ENCODE data around the gene RANGAP1. TPM values are rescaled to one million over a fixed set of nuclear protein-coding genes. Genes with fewer than 3 reads are reported as not detected.

The RANGAP1 gene
- total RNA-seq, 1 donor from 2014 or later: 80.8 TPM

- DNase-seq: no peak
- Mint-ChIP-seq H3K4me1 (ENCODE audit: low read depth, unreplicated experiment) (peaks cover 8% of the 10 kb centered on the region), H3K4me3 (ENCODE audit: unreplicated experiment) (no peak overlapping the region), H3K36me3 (ENCODE audit: unreplicated experiment) (peaks cover 4% of the 10 kb centered on the region), H3K27ac (ENCODE audit: unreplicated experiment) (no peak overlapping the region), H3K27me3 (ENCODE audit: unreplicated experiment) (no peaks in the 10 kb centered on the region), H3K9me3 (ENCODE audit: unreplicated experiment) (no peaks in the 10 kb centered on the region)
- TF ChIP-seq, protein P1, sequence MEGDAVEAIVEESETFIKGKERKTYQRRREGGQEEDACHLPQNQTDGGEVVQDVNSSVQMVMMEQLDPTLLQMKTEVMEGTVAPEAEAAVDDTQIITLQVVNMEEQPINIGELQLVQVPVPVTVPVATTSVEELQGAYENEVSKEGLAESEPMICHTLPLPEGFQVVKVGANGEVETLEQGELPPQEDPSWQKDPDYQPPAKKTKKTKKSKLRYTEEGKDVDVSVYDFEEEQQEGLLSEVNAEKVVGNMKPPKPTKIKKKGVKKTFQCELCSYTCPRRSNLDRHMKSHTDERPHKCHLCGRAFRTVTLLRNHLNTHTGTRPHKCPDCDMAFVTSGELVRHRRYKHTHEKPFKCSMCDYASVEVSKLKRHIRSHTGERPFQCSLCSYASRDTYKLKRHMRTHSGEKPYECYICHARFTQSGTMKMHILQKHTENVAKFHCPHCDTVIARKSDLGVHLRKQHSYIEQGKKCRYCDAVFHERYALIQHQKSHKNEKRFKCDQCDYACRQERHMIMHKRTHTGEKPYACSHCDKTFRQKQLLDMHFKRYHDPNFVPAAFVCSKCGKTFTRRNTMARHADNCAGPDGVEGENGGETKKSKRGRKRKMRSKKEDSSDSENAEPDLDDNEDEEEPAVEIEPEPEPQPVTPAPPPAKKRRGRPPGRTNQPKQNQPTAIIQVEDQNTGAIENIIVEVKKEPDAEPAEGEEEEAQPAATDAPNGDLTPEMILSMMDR (IDR thresholded peaks at IDR 0.05; ENCODE audit: partially characterized antibody, unreplicated experiment): no peak
Observed at GRCh38 chr22:41308544-41308947, 22.6 kb upstream of the RANGAP1 start.

DNA sequence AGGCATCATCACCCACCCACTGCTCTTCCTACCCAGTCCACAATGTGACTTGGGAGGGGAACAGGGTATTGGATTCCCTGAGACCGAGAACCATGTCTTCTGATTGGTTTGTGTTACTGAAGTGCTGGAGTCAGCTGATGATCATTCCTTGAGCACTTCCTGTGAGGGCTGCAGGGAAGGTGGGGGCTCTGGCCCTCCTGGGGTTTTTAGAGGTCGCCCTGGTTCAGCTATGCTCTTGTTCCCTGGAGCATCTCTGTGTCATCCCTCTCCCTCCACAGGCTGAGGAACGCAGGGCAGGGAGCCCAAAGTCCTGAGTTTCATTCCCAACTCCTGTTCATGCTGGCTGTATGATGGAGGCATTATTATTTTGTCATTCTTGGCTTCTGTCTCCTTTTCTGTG lies 22.1 kb upstream of the RANGAP1 start:
- TF ChIP-seq, protein P1 (IDR thresholded peaks at IDR 0.05; ENCODE audit: partially characterized antibody, unreplicated experiment): no peak
- Mint-ChIP-seq H3K27ac (ENCODE audit: unreplicated experiment) (no peak overlapping the region), H3K9me3 (ENCODE audit: unreplicated experiment) (no peaks in the 10 kb centered on the region), H3K27me3 (ENCODE audit: unreplicated experiment) (no peaks in the 10 kb centered on the region), H3K36me3 (ENCODE audit: unreplicated experiment) (peaks cover 4% of the 10 kb centered on the region), H3K4me3 (ENCODE audit: unreplicated experiment) (no peak overlapping the region), H3K4me1 (ENCODE audit: low read depth, unreplicated experiment) (peaks cover 11% of the 10 kb centered on the region)
- DNase-seq: no peak

- H3K27ac Mint-ChIP-seq (ENCODE audit: unreplicated experiment): no peak overlapping the region
- no peak overlapping the region for H3K4me3 Mint-ChIP-seq (ENCODE audit: unreplicated experiment)
- TF ChIP-seq, protein P1 (IDR thresholded peaks at IDR 0.05; ENCODE audit: partially characterized antibody, unreplicated experiment): no peak
- H3K4me1 Mint-ChIP-seq (ENCODE audit: low read depth, unreplicated experiment): peaks cover 13% of the 10 kb centered on the region
- H3K27me3 Mint-ChIP-seq (ENCODE audit: unreplicated experiment): peaks cover 2% of the 10 kb centered on the region
- DNase-seq: no peak
- H3K9me3 Mint-ChIP-seq (ENCODE audit: unreplicated experiment): peaks cover 2% of the 10 kb centered on the region
- peaks cover 4% of the 10 kb centered on the region for H3K36me3 Mint-ChIP-seq (ENCODE audit: unreplicated experiment)
Observed at GRCh38 chr22:41305646-41306045, 19.7 kb upstream of the RANGAP1 start.

DNA sequence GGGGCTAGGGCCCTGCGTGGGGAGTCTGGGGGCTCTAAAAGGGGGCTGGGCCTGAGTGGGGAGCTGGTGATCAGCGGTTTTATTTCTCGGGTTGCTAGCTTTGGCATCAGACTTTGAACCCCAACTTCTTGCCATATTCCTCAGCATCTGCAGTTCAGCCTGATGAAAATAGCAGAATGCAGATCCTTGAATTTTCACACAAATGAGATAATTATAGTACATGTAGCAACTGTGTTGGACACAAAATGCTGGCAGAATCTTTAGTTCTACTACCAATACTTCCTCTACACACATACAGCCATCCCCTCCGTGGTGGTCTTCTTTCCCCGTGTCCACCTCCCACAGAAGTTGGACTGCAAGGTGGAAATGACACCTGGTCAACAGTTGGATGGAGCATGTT lies 16.8 kb upstream of the RANGAP1 start:
- H3K4me3 Mint-ChIP-seq (ENCODE audit: unreplicated experiment): peak overlapping the region; percentile 84
- H3K4me1 Mint-ChIP-seq (ENCODE audit: low read depth, unreplicated experiment): peaks cover 13% of the 10 kb centered on the region
- DNase-seq: no peak
- no peaks in the 10 kb centered on the region for H3K36me3 Mint-ChIP-seq (ENCODE audit: unreplicated experiment)
- TF ChIP-seq, protein P1 (IDR thresholded peaks at IDR 0.05; ENCODE audit: partially characterized antibody, unreplicated experiment): no peak
- peaks cover 3% of the 10 kb centered on the region for H3K27me3 Mint-ChIP-seq (ENCODE audit: unreplicated experiment)
- H3K9me3 Mint-ChIP-seq (ENCODE audit: unreplicated experiment): peaks cover 2% of the 10 kb centered on the region
- H3K27ac Mint-ChIP-seq (ENCODE audit: unreplicated experiment): peak overlapping the region; percentile 39

DNA sequence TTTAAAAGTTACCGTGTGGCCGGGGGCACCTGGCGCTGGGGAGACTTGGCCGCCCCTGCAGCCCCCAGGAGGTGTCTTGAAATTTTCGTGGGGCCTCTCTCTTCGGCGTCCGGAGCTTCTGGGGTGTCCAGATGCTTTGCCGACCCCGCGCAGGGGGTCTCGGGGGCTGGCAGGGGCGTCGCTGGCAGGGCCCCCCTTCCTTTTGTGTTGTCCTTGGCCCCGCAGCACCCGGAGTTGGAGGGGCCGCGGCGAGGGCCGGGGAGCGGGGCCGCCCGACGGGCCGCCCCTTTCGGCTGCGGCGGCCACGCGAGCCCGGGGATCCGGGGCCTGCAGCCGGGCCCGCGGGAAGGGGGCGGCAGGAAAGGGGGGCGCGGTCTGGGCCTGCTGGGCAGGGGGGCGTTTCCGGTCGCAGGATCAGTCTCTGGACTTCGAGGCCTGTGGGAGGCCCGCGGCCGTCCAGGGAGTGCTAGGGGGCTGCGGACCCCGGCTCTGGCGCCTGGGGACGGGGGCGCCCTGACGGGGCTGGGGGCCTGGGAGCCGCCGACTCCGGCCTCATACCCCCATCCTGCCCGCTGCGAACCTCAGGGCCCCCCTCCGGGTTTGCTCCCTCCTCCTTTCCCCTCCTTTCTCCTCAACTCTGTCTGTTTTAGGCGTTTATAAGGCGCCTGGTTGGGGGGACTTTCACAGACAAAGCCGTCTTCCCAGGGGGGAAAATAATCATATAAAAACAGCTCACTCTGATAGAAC lies 16.2 kb upstream of the RANGAP1 start:
- Mint-ChIP-seq H3K27ac (ENCODE audit: unreplicated experiment) (peak overlapping the region; percentile 39), H3K27me3 (ENCODE audit: unreplicated experiment) (peaks cover 3% of the 10 kb centered on the region), H3K9me3 (ENCODE audit: unreplicated experiment) (peaks cover 2% of the 10 kb centered on the region), H3K36me3 (ENCODE audit: unreplicated experiment) (no peaks in the 10 kb centered on the region), H3K4me3 (ENCODE audit: unreplicated experiment) (peak overlapping the region; percentile 84), H3K4me1 (ENCODE audit: low read depth, unreplicated experiment) (peaks cover 10% of the 10 kb centered on the region)
- TF ChIP-seq, protein P1 (IDR thresholded peaks at IDR 0.05; ENCODE audit: partially characterized antibody, unreplicated experiment): no peak
- DNase-seq: peak; percentile 67
